Glomerular visceral epithelial cell (primary cell): ENCODE data around the gene UGT1A7.

Experiments
- DNase-seq: peaks from one replicate; pipeline ENCODE4 v3.0.0-alpha.2; 2016; ENCODE audit errors: extremely low spot score

UGT1A7 gene

DNA sequence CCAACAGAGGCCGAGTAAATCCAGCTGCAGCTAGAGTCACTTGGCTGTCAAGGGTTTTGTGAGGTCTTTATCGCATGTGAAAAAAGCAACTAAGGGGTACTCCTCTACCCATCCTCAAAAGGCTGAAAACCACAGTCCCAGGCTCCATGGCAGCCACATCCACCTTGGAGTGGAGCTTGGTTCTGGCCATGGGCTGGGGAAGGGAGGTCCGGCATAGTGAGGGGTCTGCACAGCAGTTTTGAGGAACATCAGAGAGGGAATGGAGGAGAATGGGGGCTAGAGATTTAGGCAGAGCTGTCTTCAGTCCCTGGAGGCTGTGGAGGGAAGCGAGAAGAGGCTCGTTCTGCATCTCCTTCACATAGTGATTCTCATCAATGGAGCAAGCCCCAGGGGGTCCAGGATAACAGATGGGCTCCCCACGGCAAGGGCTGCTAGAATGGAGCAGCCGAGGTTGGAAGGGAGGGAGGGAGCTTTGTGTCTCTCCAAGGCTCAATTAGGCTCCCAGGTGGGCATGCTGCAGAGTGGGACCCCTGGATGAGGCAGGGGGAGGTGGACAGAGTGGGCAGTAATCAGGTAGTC lies 117.5 kb downstream of the UGT1A7 start:
- DNase-seq = no peak

GRCh38 chr2:233799716-233800115 lies 118.0 kb downstream of the UGT1A7 start:
- DNase-seq = no peak

GRCh38 chr2:233800208-233800607 lies 118.5 kb downstream of the UGT1A7 start:
- no peak for DNase-seq

DNA sequence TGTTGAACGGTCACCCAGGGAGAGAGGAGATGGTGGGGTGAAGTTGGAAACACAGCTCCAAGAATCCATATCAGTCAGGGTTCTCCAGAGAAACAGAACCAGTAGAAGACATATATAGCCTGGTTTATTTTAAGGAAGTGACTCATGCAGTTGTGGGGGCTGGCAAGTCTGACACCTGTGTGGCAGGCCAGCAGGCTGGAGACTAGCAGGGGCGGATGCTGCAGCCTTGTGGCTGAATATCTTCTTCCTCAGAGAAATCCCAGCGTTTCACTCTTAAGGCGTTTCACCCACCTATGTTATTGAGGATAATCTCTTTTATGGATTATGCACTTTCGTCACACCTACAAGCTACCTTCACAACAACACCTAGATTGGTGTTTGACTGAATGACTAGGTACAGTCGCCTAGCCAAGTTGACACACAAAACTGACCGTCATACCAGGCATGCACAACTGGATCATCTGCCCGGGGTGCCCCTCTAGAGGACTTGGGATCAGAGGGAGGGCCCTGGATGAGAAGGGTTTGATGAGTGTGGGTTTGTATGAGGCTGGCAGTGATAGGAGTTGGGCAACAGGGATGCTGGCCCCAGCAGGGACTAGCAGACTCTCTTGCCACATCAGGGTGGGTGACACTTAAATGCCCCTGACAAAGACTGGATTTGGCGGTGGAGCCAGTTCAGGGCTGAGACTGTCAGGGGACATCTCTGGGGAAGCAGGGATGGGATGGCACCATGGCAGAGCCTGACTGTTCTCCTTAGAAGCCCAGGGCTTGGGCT lies 119.8 kb downstream of the UGT1A7 start:
- DNase-seq = peak; percentile 69

GRCh38 chr2:233802132-233802815 lies 120.6 kb downstream of the UGT1A7 start:
- no peak for DNase-seq

- no peak for DNase-seq
These were observed 121.7 kb downstream of the UGT1A7 start for GRCh38 chr2:233803292-233803911.

- DNase-seq = no peak
These were observed 122.3 kb downstream of the UGT1A7 start for GRCh38 chr2:233803994-233804393.

DNA sequence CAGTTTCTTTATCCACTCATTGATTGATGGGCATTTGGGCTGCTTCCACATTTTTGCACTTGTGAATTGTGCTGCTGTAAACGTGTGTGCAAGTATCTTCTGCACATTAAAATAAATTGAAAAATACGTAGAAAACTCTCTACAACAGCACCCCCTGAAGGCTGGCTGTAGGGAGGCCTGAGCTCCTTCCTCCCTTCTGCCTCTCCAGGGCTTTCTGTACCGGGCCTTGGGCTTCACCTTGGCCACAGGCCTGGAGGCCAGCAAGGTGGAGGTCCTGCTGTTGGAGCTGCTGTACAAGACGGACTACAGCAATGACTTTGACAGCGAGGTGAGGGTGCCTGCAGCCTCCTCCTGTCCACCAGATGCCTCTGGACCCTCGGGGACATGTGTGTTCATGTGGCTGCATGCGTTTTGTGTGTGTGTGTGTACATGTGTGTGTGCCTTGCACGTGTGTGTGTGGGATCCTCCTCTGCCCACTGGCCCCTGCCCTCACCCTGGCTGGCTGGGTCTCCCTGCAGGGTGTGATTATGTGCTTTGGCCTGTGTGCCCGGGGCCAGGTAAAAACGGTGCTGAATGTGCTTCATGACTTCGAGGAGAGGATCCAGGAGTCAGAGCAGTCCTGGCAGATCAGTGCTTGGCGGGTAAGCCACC lies 125.6 kb downstream of the UGT1A7 start:
- DNase-seq = no peak

DNA sequence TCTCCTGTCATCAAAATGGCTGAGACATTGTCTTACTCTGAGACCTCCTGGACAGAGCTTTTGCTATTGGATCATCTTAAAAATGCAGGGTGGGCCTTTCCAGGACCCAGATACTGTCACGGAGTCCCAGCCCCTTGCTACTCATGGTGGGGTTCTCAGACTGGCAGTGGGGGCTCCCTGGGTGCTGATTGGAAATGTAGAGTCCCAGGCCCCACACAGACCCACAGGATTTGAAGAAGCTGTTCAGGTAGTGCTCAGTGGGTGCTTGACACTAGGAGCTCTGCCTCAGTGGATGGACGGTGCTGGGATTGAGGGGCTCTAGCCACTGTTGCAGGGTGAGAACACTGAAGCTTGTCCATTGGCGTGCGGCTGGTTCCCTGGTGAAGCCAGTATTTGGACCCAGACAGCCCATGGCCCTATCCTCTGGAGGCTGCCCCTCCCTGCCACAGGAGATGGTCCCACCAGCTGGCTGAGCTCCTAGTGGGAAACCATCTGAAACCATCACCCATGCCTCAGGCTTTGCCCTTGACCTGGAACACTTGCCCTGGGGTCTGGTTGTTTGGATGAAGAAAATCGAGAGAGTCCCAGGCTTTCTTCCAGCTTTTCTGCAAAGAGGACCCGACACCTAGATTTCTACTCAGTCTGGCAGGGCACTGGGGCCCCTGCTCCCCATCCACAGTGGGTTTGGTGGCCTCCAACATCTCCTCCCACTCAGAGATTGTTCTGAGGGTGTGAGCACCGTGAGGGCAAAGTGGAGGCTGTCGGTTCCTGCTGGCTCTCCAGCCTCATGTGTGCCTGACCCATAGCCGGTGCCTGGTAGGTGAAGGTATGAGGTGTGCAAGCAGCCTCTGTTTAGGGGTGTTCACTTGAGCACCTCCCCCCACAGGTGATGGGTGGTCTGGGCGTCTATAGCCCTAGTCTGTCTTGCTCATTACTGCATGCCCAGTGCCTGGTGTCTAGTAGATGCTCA lies 126.5 kb downstream of the UGT1A7 start:
- no peak for DNase-seq

DNA sequence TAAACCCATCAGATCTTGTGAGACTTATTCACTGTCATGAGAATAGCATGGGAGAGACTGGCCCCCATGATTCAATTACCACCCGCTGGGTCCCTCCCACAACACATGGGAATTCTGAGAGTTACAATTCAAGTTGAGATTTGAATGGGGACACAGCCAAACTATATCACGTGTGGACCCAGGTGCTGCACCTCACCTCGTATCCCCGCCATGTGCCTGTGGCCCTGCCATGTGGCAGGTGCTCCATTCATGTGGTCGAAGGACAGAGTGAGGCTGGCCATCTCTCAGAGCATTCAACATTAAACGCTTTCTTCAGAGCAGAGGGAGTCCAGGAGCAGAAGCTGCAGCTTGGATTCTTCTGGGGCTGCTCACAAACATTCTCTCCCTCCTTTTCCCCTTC lies 128.7 kb downstream of the UGT1A7 start:
- no peak for DNase-seq

GRCh38 chr2:233811087-233811486 lies 129.4 kb downstream of the UGT1A7 start:
- no peak for DNase-seq

- DNase-seq = no peak
These were observed 130.0 kb downstream of the UGT1A7 start for GRCh38 chr2:233811732-233812131.

GRCh38 chr2:233813236-233814055 lies 131.7 kb downstream of the UGT1A7 start:
- DNase-seq = no peak

GRCh38 chr2:233814056-233814835 lies 132.5 kb downstream of the UGT1A7 start:
- no peak for DNase-seq

DNA sequence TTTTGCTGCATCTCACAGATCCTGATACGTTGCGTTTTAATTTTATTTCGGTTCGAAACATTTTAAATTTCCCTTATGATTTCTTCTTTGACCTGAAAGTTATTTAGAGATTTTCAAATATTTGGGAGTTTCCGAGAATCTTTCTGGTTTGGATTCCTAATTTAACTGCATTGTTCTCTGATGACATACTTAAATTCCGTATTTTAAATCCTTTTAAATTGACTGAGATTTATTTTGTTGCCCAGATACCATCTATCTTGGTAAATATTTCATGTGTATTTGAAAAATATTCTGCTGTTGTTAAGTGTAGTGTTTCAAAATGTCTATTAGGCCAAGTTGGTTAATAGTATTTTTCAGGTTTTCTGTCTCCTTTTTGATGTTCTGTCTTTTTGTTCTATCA lies 134.2 kb downstream of the UGT1A7 start:
- DNase-seq = no peak

GRCh38 chr2:233816334-233816733 lies 134.6 kb downstream of the UGT1A7 start:
- no peak for DNase-seq

DNA sequence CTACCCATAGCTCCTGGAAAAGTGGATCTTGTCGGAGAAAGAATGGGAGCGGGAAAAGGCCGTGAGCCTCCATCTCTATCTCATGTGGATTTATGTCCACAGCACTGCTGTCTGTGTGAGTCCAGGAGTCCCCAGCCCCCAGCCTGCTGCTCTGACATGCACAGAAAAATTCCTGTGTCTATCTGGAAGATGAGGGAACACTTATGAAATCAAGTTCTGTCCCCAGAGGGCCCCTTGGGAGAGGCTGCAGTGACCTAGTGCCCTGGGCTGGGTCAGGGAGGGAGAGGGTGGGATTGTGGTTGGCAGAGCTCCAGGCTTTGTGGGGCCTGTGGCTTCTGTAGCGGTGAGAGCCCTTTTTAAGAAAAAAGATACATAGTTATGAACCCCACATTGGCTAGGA lies 135.1 kb downstream of the UGT1A7 start:
- no peak for DNase-seq

DNA sequence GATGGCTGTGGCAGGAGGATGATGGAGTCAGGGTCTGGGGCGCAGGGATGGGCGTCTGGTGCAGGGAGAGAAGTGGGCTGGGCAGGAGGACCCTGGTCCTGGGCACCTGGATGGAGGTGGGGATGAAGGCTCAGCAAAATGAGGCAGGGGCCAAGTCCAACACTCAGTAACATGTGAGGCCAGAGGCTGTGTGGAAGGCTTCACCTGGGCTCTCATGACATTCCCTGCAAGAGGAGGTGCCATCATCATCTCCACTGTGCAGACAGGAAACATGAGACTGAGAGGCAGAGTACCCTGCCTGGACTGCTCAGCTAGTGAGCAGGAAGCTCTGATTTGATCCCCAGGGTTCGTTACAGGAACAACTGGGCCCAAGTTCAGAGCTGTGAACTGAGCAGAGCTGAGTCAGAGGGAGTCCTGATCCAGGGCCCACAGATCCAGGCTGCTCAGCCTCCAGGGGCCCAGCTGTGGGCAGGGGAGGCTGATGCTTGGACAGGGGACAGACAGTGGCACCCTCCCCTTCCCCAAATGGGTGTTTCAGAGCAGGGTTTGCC lies 135.7 kb downstream of the UGT1A7 start:
- no peak for DNase-seq
